ENCODE results near the gene CD3D.
A peak's percentile ranks its signal among the peaks of the same experiment; 100 is the strongest.

Gene CD3D

GRCh38 chr11:118342503-118343161 lies at the start of gene CD3D:
CD3D (minus strand) TSS chr11:118342705; CDS start chr11:118342607, 98 bp downstream.
- DNase-seq (ENCODE audit: low read depth in 2 of 2), result peak; percentile 20 to 39

GRCh38 chr11:118383657-118384056 lies 41.2 kb upstream of the CD3D start:
- DNase-seq (ENCODE audit: low read depth in 2 of 2), result no peak

GRCh38 chr11:118382954-118383353 lies 40.4 kb upstream of the CD3D start:
- no peak for DNase-seq (ENCODE audit: low read depth in 2 of 2)

GRCh38 chr11:118380571-118380970 lies 38.1 kb upstream of the CD3D start:
- no peak for DNase-seq (ENCODE audit: low read depth in 2 of 2)

GRCh38 chr11:118379497-118379896 lies 37.0 kb upstream of the CD3D start:
- DNase-seq (ENCODE audit: low read depth in 2 of 2), result no peak

- DNase-seq (ENCODE audit: low read depth in 2 of 2), result no peak
Measured at GRCh38 chr11:118375978-118376377, 33.5 kb upstream of the CD3D start.

GRCh38 chr11:118374729-118375128 lies 32.2 kb upstream of the CD3D start:
- DNase-seq (ENCODE audit: low read depth in 2 of 2), result no peak

- no peak for DNase-seq (ENCODE audit: low read depth in 2 of 2)
Measured at GRCh38 chr11:118373871-118374270, 31.4 kb upstream of the CD3D start.

- no peak for DNase-seq (ENCODE audit: low read depth in 2 of 2)
Measured at GRCh38 chr11:118373263-118373662, 30.8 kb upstream of the CD3D start.

GRCh38 chr11:118370774-118371173 lies 28.3 kb upstream of the CD3D start:
- DNase-seq (ENCODE audit: low read depth in 2 of 2), result no peak

GRCh38 chr11:118366287-118366686 lies 23.8 kb upstream of the CD3D start:
- DNase-seq (ENCODE audit: low read depth in 2 of 2), result no peak

GRCh38 chr11:118364956-118365615 lies 22.6 kb upstream of the CD3D start:
- DNase-seq (ENCODE audit: low read depth in 2 of 2), result no peak

- peak; percentile 95 to 97 for DNase-seq (ENCODE audit: low read depth in 2 of 2)
Measured at GRCh38 chr11:118359295-118359958, 16.9 kb upstream of the CD3D start, which contains the start of gene UBE4A. UBE4A (plus strand) TSS chr11:118359600; CDS start chr11:118365081, 5,481 bp downstream.

GRCh38 chr11:118358071-118358470 lies 15.6 kb upstream of the CD3D start:
- DNase-seq (ENCODE audit: low read depth in 2 of 2), result no peak

- no peak for DNase-seq (ENCODE audit: low read depth in 2 of 2)
Measured at GRCh38 chr11:118353084-118353710, 10.7 kb upstream of the CD3D start.

GRCh38 chr11:118349475-118349874 lies 7.0 kb upstream of the CD3D start:
- DNase-seq (ENCODE audit: low read depth in 2 of 2), result no peak

- peak; percentile 48 to 51 for DNase-seq (ENCODE audit: low read depth in 2 of 2)
Measured at GRCh38 chr11:118343981-118344515, 1.5 kb upstream of the CD3D start, which contains the start of gene CD3G. CD3G (plus strand) TSS chr11:118344344; CDS start chr11:118344424, 80 bp downstream.

- no peak for DNase-seq (ENCODE audit: low read depth in 2 of 2)
Measured at GRCh38 chr11:118343248-118343647, 743 bp upstream of the CD3D start.

GRCh38 chr11:118341815-118342489 lies 553 bp downstream of the CD3D start:
- DNase-seq (ENCODE audit: low read depth in 2 of 2), result no peak

- no peak for DNase-seq (ENCODE audit: low read depth in 2 of 2)
Measured at GRCh38 chr11:118341261-118341660, 1.2 kb downstream of the CD3D start.

- DNase-seq (ENCODE audit: low read depth in 2 of 2), result no peak
Measured at GRCh38 chr11:118340449-118340848, 2.1 kb downstream of the CD3D start.
